IPS-20b (cell line): ENCODE data around the gene GNGT2.
"Not testable (repeated sequence)": the region's sequence is repeated elsewhere in the genome, so short reads cannot be mapped to it uniquely, and the experiment has no call there.

Experiments
- H3K27ac ChIP-seq: one replicate; pipeline ENCODE4 v1.5.1; 2013; ENCODE audit warnings: low read length
- H3K27me3 ChIP-seq: 2 replicates; pipeline ENCODE4 v1.6.1; 2013; ENCODE audit warnings: mild to moderate bottlenecking, low read length, inconsistent platforms; ENCODE audit not compliant: insufficient read depth
- H3K36me3 ChIP-seq: 2 replicates; pipeline ENCODE4 v1.6.1; 2013; ENCODE audit warnings: low read depth, mild to moderate bottlenecking, inconsistent platforms, low read length, moderate library complexity; ENCODE audit not compliant: insufficient read depth
- H3K4me1 ChIP-seq: 2 replicates; pipeline ENCODE4 v1.6.1; 2013; ENCODE audit warnings: mild to moderate bottlenecking, control low read depth, inconsistent platforms, low read length, moderate library complexity; ENCODE audit not compliant: insufficient read depth
- H3K4me3 ChIP-seq: 2 replicates; pipeline ENCODE4 v1.5.1; 2013; ENCODE audit warnings: mild to moderate bottlenecking, low read length, inconsistent platforms
- H3K9ac ChIP-seq: 2 replicates; pipeline ENCODE4 v1.6.1; 2013; ENCODE audit warnings: low read depth, mild to moderate bottlenecking, inconsistent platforms, low read length, moderate library complexity
- H3K9me3 ChIP-seq: 2 replicates; pipeline ENCODE4 v1.6.1; 2013; ENCODE audit warnings: mild to moderate bottlenecking, low read depth, low read length, inconsistent platforms; ENCODE audit not compliant: insufficient read depth

Gene GNGT2

DNA sequence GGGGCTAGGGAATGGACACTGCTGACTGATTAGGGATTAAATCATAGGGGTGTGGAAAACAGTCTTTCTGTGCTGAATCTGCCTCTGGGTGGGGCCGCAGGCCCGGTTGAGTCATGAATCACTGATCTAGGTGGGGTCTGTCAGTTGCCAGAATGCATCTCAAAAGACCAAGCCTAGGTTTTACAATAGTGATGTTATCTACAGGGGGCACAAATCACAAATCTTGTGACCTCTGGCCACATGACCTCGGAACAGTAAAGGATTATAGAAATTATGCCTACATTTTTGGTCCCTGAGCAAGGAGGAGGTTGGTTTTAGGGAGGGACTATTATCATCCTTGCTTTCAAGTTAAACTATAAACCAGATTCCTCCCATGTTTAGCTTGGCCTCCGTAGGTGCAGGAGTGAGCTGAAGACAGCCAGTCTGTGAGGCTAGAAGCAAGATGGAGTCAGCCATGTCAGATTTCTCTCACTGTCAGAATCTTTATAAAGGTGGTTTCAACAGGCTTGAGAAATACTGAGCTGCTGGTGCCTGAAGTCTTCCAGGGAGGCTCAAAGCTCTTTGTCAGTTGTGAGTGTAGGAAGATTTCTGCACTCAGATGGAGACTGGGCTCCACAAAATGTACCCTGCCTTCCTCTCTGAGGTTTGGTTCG is 12.9 kb downstream of the GNGT2 start:
- Histone ChIP-seq H3K4me3 (no peak overlapping the region), H3K9ac (no peak overlapping the region), H3K36me3 (no peaks in the 10 kb centered on the region), H3K4me1 (no peaks in the 10 kb centered on the region), H3K27me3 (peaks cover 4% of the 10 kb centered on the region; the same call in 1 of the 2 replicates), H3K27ac (no peak overlapping the region), H3K9me3 (no peaks in the 10 kb centered on the region)

DNA sequence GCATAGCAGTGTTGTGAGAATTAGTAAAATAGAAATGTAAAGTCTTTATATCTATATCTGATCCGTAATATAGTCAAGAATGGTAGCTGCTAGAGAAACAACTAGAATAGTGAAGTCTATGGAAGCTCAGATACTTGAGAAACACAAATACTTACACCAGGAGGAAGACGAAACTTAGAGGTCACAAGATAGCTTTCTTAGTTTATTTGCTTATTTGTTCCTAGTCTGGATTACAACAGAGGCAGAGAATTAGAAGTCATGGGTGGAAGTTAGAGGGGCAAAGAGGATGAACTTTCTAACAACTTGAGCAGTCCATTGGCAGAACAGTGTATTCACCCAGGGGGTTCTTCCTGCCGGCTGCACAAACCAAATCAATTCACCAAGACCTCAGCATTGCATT is 13.9 kb downstream of the GNGT2 start:
- Histone ChIP-seq H3K27me3 (no peaks in the 10 kb centered on the region), H3K9ac (no peak overlapping the region), H3K9me3 (no peaks in the 10 kb centered on the region), H3K27ac (no peak overlapping the region), H3K4me3 (no peak overlapping the region), H3K4me1 (no peaks in the 10 kb centered on the region), H3K36me3 (no peaks in the 10 kb centered on the region)

DNA sequence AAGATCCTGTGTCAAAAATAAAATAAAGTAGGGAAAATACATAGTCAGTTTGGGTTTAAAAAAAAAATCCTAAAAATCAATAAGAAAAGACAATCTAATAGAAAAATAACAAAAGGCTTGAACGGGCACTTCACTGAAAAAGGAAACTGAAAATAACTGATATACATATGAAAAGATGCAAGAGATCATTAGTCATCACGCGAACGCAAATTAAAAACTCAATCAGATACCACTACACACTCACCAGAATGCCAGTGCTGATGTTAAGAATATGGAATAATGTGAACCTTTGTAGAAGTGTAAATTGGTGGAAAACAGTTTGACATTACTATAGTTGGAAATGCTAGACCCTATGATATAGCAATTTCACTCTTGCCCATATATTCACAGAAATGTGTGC is 14.6 kb downstream of the GNGT2 start:
- H3K36me3 ChIP-seq: no peaks in the 10 kb centered on the region
- H3K27ac ChIP-seq: no peak overlapping the region
- no peak overlapping the region for H3K4me3 ChIP-seq

DNA sequence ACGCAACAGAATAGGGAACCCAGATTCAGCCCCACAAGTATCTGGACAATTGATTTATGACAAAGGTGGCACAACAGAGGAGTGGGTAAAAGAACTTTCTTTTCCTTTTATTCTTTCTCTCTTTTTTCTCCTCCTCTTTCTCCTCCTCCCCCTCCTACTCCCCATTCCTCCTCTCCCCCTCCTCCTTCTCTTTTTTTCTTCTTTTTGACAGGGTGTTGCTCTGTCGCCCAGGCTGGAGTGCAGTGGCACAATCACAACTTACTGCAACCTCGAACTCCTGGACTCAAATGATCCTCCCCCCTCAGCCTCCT is 16.1 kb downstream of the GNGT2 start:
- Histone ChIP-seq H3K9me3 (no peaks in the 10 kb centered on the region), H3K4me3 (peak overlapping the region; percentile 67; the same call in 1 of the 2 replicates), H3K27me3 (no peaks in the 10 kb centered on the region), H3K27ac (no peak overlapping the region), H3K36me3 (no peaks in the 10 kb centered on the region), H3K4me1 (no peaks in the 10 kb centered on the region), H3K9ac (no peak overlapping the region; the same call in 1 of the 2 replicates)

More for the DNA sequence above, 14.6 kb downstream of the GNGT2 start:
- Histone ChIP-seq H3K9me3 (no peaks in the 10 kb centered on the region), H3K4me1 (no peaks in the 10 kb centered on the region), H3K27me3 (no peaks in the 10 kb centered on the region), H3K9ac (no peak overlapping the region)

DNA sequence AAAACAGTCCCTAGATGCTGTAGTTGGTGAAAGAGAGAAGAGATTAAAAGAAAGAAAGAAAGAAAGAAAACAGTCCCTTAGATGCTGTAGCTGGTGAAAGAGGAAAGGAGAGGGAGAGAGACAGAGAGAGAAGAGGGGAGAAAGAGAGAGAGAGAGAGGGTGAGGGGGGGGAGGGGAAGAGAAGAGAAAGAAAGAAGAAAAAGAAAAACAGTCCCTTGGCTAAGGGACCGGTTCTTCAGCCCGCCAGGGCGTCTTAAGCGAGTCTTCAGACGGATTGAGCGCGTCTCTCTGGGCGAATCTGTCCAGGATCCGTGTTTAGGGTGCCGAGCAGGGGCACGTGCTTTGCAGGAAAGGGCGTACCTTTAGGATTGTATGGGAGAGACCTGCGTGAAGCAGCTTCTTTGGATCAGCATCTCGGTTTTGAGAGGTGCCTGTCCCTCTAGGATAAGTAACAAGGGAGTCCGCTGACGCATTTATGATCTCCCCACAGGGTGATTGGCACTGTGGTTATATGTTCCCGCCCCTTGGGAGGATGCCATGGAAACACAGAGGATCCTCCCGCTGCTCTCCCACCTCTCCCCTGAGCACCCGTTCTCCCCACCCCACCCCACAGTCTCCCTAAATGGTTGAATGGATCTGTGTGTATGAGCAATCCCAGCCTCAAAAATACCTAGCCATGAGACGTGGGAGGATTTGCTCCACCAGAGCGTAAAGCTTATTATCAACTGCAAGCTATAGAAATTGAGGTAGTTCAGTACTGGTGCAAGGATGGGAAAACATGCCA is 16.7 kb downstream of the GNGT2 start:
- Histone ChIP-seq H3K27me3 (no peaks in the 10 kb centered on the region), H3K27ac (no peak overlapping the region), H3K4me3 (peak overlapping the region; percentile 67), H3K4me1 (no peaks in the 10 kb centered on the region), H3K9me3 (no peaks in the 10 kb centered on the region), H3K36me3 (no peaks in the 10 kb centered on the region), H3K9ac (peak overlapping the region; percentile 88; the same call in 1 of the 2 replicates)

DNA sequence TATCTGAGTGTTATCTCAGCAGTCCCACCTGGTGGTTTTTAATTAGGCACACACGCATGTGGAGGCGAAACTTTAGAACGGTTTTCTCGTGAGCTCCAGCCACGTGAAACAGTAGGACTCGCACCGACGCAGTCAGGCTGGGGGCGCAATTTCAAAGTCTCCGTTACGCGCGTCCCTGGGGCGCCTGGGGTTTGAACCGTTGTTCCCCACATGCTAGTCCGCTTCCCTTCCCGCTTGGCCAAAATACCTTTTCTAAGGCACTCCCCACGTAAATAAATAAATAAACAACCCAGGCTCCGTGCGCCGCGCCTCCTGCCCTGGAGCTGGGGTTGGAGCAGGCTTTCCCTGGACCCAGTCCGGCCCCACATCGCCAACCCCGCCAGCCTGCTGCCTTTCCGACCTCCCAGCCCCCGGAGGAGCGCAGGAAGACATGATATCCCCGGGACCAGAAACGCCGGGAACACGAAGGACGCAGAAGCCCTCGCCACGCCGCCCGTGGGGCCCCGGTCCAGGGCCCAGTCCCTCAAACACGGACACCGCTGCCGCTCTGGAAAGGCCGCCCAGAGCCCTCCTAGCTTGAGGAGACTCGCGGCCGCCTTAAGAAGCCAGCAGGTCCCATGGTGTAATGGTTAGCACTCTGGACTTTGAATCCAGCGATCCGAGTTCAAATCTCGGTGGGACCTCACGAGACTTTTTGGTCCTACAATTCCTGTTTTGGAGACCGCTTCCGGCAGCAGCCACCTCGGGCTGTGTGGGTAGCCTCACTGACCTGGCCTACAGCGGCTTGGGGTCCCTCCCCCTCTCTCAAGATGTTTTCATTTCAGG is 18.2 kb downstream of the GNGT2 start:
- Histone ChIP-seq H3K9me3 (no peaks in the 10 kb centered on the region), H3K4me3 (peak overlapping the region; percentile 67), H3K9ac (peak overlapping the region; percentile 88), H3K36me3 (no peaks in the 10 kb centered on the region), H3K27ac (peak overlapping the region; percentile 86), H3K27me3 (no peaks in the 10 kb centered on the region), H3K4me1 (no peaks in the 10 kb centered on the region)

DNA sequence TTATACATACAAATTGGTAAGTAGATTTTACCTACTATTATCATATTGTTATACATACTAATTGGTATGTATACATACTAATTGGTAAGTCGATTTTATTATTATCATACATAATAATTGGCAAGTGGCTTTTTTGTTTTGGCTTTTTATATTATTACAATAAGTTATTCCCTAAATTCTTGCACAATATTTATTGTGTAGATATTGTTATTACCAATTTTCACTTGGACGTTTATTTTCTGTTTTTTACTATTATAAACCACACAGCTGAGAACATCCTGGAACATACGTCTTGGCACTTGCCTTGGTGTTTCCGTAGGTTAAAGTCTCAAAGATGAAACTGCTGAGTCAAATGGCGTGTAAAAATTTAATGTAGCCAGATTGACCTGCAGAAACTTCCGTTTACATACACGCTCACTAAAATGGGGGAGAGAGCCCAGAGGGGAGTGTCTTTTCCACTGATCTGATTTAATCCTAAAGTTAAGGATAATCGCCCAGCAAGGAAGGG is 18.9 kb downstream of the GNGT2 start:
- Histone ChIP-seq H3K27ac (peak overlapping the region; percentile 86), H3K9me3 (no peaks in the 10 kb centered on the region), H3K4me3 (peak overlapping the region; percentile 67), H3K9ac (peak overlapping the region; percentile 88; the same call in 1 of the 2 replicates), H3K4me1 (no peaks in the 10 kb centered on the region), H3K36me3 (no peaks in the 10 kb centered on the region), H3K27me3 (no peaks in the 10 kb centered on the region)

DNA sequence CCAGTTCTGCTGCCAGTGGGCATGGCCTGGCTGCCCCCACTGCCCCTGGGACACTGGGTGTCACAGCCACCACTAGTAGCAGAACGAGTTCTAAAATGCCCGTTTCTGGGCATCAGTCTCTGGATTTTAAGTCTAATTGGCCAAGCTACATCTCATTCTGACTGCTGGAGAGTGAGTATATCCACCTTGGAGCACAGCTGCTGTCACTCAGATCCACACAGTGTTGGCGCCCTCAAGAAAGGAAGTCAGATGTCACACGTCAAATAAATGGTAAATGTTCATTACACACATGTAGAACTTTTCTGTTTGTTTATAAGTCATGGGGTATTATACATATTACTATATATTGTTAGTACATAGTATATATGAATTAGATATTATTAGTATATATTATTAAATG is 19.4 kb downstream of the GNGT2 start:
- Histone ChIP-seq H3K4me1 (no peaks in the 10 kb centered on the region), H3K36me3 (no peaks in the 10 kb centered on the region), H3K4me3 (no peak overlapping the region), H3K9me3 (peaks cover under 1% of the 10 kb centered on the region), H3K9ac (no peak overlapping the region), H3K27me3 (no peaks in the 10 kb centered on the region), H3K27ac (no peak overlapping the region)

DNA sequence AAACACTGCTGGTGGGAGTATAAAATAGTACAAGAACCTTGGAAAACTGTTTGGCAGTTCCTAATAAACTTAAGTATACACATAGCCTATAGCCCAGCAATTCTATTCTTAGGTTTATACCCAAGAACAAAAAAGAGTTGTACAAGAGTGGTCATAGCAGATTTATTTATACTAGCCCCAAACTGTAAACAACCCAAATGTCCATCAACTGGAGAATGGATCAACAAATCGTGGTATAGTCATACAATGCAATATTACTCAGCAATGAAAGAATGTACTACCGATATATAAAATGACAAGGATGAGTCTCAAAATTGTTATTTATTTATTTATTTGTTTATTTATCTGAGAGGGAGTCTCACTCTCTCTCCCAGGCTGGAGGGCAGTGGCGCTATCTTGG is 23.1 kb downstream of the GNGT2 start:
- Histone ChIP-seq H3K9me3 (peaks cover 5% of the 10 kb centered on the region), H3K4me1 (no peaks in the 10 kb centered on the region), H3K27me3 (no peaks in the 10 kb centered on the region), H3K9ac (no peak overlapping the region), H3K36me3 (no peaks in the 10 kb centered on the region), H3K4me3 (no peak overlapping the region), H3K27ac (no peak overlapping the region)

DNA sequence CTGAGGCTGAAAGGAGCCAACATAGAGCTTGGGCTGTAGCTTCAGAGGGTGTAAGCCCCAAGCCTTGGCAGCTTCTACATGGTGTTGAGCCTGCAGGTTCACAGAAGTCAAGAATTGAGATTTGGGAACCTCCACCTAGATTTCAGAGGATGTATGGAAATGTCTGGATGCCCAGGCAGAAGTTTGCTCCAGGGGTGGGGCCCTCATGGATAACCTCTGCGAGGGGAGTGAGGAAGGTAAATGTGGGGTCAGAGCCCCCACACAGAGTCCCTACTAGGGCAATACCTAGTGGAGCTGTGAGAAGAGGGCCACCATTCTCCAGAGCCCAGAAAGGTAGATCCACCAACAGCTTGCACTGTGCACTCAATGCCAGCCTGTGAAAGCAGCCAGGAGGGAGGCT is 25.0 kb downstream of the GNGT2 start:
- not testable (repeated sequence) for H3K4me1 ChIP-seq, H3K4me3 ChIP-seq, H3K9ac ChIP-seq, H3K27me3 ChIP-seq, H3K27ac ChIP-seq, H3K36me3 ChIP-seq, H3K9me3 ChIP-seq

DNA sequence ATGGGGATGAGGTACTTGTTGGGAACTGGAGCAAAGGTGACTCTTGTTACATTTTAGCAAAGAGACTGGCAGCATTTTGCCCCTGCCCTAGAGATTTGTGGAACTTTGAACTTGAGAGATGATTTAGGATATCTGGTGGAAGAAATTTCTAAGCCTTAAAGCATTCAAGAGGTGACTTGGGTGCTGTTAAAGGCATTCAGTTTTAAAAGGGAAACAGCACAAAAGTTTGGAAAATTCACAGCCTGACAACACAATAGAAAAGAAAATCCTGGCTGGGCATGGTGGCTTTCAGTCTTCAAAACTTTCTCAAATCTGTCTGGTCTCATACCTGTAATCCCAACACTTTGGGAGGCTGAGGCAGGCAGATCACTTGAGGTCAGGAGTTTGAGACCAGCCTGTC is 25.9 kb downstream of the GNGT2 start:
- H3K9ac ChIP-seq, H3K36me3 ChIP-seq, H3K27ac ChIP-seq, H3K27me3 ChIP-seq, H3K4me1 ChIP-seq, H3K9me3 ChIP-seq, H3K4me3 ChIP-seq: not testable (repeated sequence)
